Activated naive CD4-positive, alpha-beta T cell (primary cell): Measurements from ENCODE around the gene IQUB.
"Not testable (repeated sequence)": the region's sequence is repeated elsewhere in the genome, so short reads cannot be mapped to it uniquely, and the experiment has no call there.

ENCODE experiments used
- DNase-seq, 4 experiments: peaks; one replicate each; lab custom pipeline; 2025; lab: John Stamatoyannopoulos, UW

The IQUB gene

GRCh38 chr7:123485721-123486120 lies 48.7 kb downstream of the IQUB start:
- DNase-seq, result no peak

- DNase-seq, result no peak
Observed at GRCh38 chr7:123485187-123485586, 49.2 kb downstream of the IQUB start.

- DNase-seq, result no peak
Observed at GRCh38 chr7:123484199-123484598, 50.2 kb downstream of the IQUB start.

GRCh38 chr7:123480107-123480506 lies 54.3 kb downstream of the IQUB start:
- DNase-seq, result no peak

GRCh38 chr7:123478056-123478455 lies 56.3 kb downstream of the IQUB start:
- not testable (repeated sequence) for DNase-seq

GRCh38 chr7:123472750-123473445 lies 61.5 kb downstream of the IQUB start:
- no peak for DNase-seq

GRCh38 chr7:123472327-123472726 lies 62.1 kb downstream of the IQUB start:
- no peak for DNase-seq

GRCh38 chr7:123468303-123468702 lies 66.1 kb downstream of the IQUB start:
- DNase-seq, result no peak

- DNase-seq, result no peak
Observed at GRCh38 chr7:123463890-123464289, 70.5 kb downstream of the IQUB start.

- no peak for DNase-seq
Observed at GRCh38 chr7:123460616-123461015, 73.8 kb downstream of the IQUB start.

GRCh38 chr7:123455965-123456470 lies 78.4 kb downstream of the IQUB start:
- no peak for DNase-seq

GRCh38 chr7:123440101-123440548 lies 94.3 kb downstream of the IQUB start:
- no peak for DNase-seq

- no peak for DNase-seq
Observed at GRCh38 chr7:123439191-123439590, 95.2 kb downstream of the IQUB start.

GRCh38 chr7:123437447-123437995 lies 96.9 kb downstream of the IQUB start:
- no peak for DNase-seq

GRCh38 chr7:123435080-123435700 lies 99.2 kb downstream of the IQUB start:
- DNase-seq, result no peak

GRCh38 chr7:123433665-123434064 lies 100.7 kb downstream of the IQUB start:
- no peak for DNase-seq

- DNase-seq, result no peak
Observed at GRCh38 chr7:123432601-123433000, 101.8 kb downstream of the IQUB start.

GRCh38 chr7:123431075-123431614 lies 103.2 kb downstream of the IQUB start:
- no peak for DNase-seq

- no peak for DNase-seq
Observed at GRCh38 chr7:123425246-123425645, 109.1 kb downstream of the IQUB start.

- DNase-seq, result no peak
Observed at GRCh38 chr7:123424463-123424862, 109.9 kb downstream of the IQUB start.

- no peak for DNase-seq
Observed at GRCh38 chr7:123423622-123424021, 110.8 kb downstream of the IQUB start.

- DNase-seq, result no peak
Observed at GRCh38 chr7:123417580-123417979, 116.8 kb downstream of the IQUB start.

- no peak for DNase-seq
Observed at GRCh38 chr7:123415625-123416024, 118.8 kb downstream of the IQUB start.
